ENCODE data around the gene PTPRM.

DNA sequence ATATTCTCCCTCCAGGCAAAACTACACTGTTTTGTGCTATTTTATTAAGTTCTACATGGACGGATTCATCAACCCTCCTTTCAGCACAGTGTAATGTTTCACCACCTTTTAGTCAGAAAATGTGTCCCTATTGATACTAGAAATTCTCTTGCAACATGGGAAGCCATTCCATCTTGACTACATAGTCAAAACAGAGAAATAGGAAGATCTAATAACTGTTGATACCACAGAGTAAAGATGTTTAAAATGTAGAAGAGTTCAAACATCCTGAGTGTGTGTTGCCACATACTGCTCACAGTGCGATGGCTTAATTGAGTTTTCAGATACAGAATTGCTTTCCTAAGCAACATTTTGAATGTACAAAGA is 549.9 kb downstream of the PTPRM start:
- TF ChIP-seq, protein P1, sequence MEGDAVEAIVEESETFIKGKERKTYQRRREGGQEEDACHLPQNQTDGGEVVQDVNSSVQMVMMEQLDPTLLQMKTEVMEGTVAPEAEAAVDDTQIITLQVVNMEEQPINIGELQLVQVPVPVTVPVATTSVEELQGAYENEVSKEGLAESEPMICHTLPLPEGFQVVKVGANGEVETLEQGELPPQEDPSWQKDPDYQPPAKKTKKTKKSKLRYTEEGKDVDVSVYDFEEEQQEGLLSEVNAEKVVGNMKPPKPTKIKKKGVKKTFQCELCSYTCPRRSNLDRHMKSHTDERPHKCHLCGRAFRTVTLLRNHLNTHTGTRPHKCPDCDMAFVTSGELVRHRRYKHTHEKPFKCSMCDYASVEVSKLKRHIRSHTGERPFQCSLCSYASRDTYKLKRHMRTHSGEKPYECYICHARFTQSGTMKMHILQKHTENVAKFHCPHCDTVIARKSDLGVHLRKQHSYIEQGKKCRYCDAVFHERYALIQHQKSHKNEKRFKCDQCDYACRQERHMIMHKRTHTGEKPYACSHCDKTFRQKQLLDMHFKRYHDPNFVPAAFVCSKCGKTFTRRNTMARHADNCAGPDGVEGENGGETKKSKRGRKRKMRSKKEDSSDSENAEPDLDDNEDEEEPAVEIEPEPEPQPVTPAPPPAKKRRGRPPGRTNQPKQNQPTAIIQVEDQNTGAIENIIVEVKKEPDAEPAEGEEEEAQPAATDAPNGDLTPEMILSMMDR (conservative IDR thresholded peaks at IDR 0.05; ENCODE audit: low read depth, low read length) = no peak
- TF ChIP-seq EZH2 (IDR thresholded peaks at IDR 0.05; ENCODE audit: low read length, unreplicated experiment) = no peak
